Omental fat pad (tissue), 4 donors: ENCODE data around the gene IRX4. TPM values are rescaled to one million over a fixed set of nuclear protein-coding genes. Genes with fewer than 3 reads are reported as not detected.

ENCODE experiments used
- ATAC-seq: fragments of 150-250 bp; one replicate; pipeline ENCODE4 v1.9.1; 2016; ENCODE audit warnings: mild to moderate bottlenecking, moderate library complexity; ENCODE audit not compliant: low FRiP score
- DNase-seq: peaks from one replicate; pipeline ENCODE4 v3.0.0-alpha.2; 2019; ENCODE audit warnings: low spot score
- CTCF ChIP-seq, 3 donors: fragments of 450-650 bp; IDR thresholded peaks; one replicate each; pipeline ENCODE4 v1.5.1; 2016 to 2017; ENCODE audit warnings: antibody characterized with exemption in 3 of 3, mild to moderate bottlenecking in 3 of 3, moderate library complexity in 2 of 3
- total RNA-seq, 4 donors: library from RNA; depleted of rRNA; stranded (reverse); fragments of >200 nt; gene quantifications; one replicate each; pipeline ENCODE4 v1.1.0, GENCODE V29; 2016

The IRX4 gene
- total RNA-seq, 4 donors from 2014 or later, result not detected

GRCh38 chr5:1831257-1831656 lies 51.5 kb downstream of the IRX4 start:
- TF ChIP-seq CTCF (IDR thresholded peaks at IDR 0.05), result no peak
- ATAC-seq, result no peak

GRCh38 chr5:1830571-1831228 lies 52.0 kb downstream of the IRX4 start:
- DNase-seq, result no peak
- ATAC-seq, result no peak

More at GRCh38 chr5:1831257-1831656, 51.5 kb downstream of the IRX4 start:
- no peak for DNase-seq

GRCh38 chr5:1827886-1828397 lies 54.8 kb downstream of the IRX4 start:
- no peak for TF ChIP-seq CTCF (IDR thresholded peaks at IDR 0.05)
- DNase-seq (no peak), ATAC-seq (no peak)

More at GRCh38 chr5:1830571-1831228, 52.0 kb downstream of the IRX4 start:
- TF ChIP-seq CTCF (IDR thresholded peaks at IDR 0.05), result no peak

Other genes starting within 250 kb of the IRX4 start
- gene MRPL36, start 83.1 kb downstream of the IRX4 start, total RNA-seq, result 10 to 100 TPM; 16.1 to 57.5 (median 49.5) TPM
- 10 to 100 TPM; 34.3 to 81.2 (median 44.2) TPM for gene NDUFS6, start 81.5 kb downstream of the IRX4 start, total RNA-seq